HCT116 (cell line): Measurements from ENCODE around the gene TBPL1. TPM values are rescaled to one million over a fixed set of nuclear protein-coding genes. Genes with fewer than 3 reads are reported as not detected.

Source experiments
- ATAC-seq: fragments of 200-7000 bp; cut with Tn5 transposase; 2 replicates; pipeline ENCODE4 v1.9.1; 2020; ENCODE audit warnings: mild to moderate bottlenecking, moderate library complexity
- BruUV-seq: library from RNA; stranded (reverse); fragments of 400-500 nt; replicated peaks from 2 replicates; lab custom pipeline; 2021; lab: Mats Ljungman, UMichigan
- CTCF ChIA-PET: fragments of 300-600 bp; sonication (Branson Sonifier 250); formaldehyde crosslinking; loops from one replicate; lab custom pipeline; 2021; ENCODE audit warnings: antibody characterized with exemption; lab: Charles Lee
- POLR2A ChIA-PET: fragments of 300-600, 350-600 bp; sonication (Branson Sonifier 250); formaldehyde crosslinking; loops from one replicate; lab custom pipeline; 2021; ENCODE audit warnings: antibody characterized with exemption; lab: Charles Lee
- RAD21 ChIA-PET, 2 experiments: fragments of 300-600 bp; sonication (Branson Sonifier 250); formaldehyde crosslinking; loops; one replicate each; lab custom pipeline; 2023; ENCODE audit warnings: low total read pairs in 2 of 2; ENCODE audit not compliant: uncharacterized antibody in 2 of 2, unreplicated experiment in 2 of 2, low non-redundant PET in 1 of 2; lab: Charles Lee
- DNase-seq: peaks from one replicate; pipeline ENCODE4 v3.0.0-alpha.2; 2010; ENCODE audit warnings: low read depth, low spot score
- H2AFZ ChIP-seq: fragments of 200-600 bp; shearing (Covaris generic), sonication (generic); 2 replicates; pipeline ENCODE4 v1.6.1; 2017; ENCODE audit warnings: low read depth, mixed run types, mixed read lengths, antibody characterized with exemption, low read length; ENCODE audit not compliant: poor library complexity, severe bottlenecking
- H3K27ac ChIP-seq: 2 replicates; pipeline ENCODE4 v1.5.1; 2012; ENCODE audit warnings: low read depth, low read length
- H3K27me3 ChIP-seq: fragments of 200-600 bp; sonication (generic); 2 replicates; pipeline ENCODE4 v1.6.1; 2016; ENCODE audit warnings: mixed run types, low read length, mixed read lengths; ENCODE audit not compliant: insufficient read depth
- H3K36me3 ChIP-seq, 2 experiments: fragments of 200-500 bp in 1 of 2; fragments of 200-600 bp in 1 of 2; sonication (Bioruptor generic) in 1 of 2; sonication (generic) in 1 of 2; 2 replicates each; pipeline versions ENCODE4 v1.5.1 to v1.6.1; 2014 to 2016; ENCODE audit warnings: low read length in 2 of 2, inconsistent platforms in 1 of 2, mixed read lengths in 1 of 2, mixed run types in 1 of 2; ENCODE audit not compliant: insufficient read depth in 2 of 2, control insufficient read depth in 1 of 2
- H3K4me1 ChIP-seq, 2 experiments: fragments of 200-600 bp in 1 of 2; sonication (generic) in 1 of 2; 2 replicates each; pipeline versions ENCODE4 v1.5.1 to v1.6.1; 2012 to 2017; ENCODE audit warnings: low read length in 2 of 2, inconsistent platforms in 1 of 2, mild to moderate bottlenecking in 1 of 2, mixed read lengths in 1 of 2, mixed run types in 1 of 2, moderate library complexity in 1 of 2; ENCODE audit not compliant: insufficient read depth in 2 of 2, control insufficient read depth in 1 of 2
- H3K4me2 ChIP-seq: fragments of 200-600 bp; sonication (generic); 2 replicates; pipeline ENCODE4 v1.6.1; 2017; ENCODE audit warnings: mixed run types, low read length, mixed read lengths
- H3K4me3 ChIP-seq, 2 experiments: fragments of 200-600 bp in 1 of 2; sonication (generic) in 1 of 2; replicated peaks in 1 of 2; 2 replicates each; pipeline ENCODE4 v1.5.1; 2011 to 2016; ENCODE audit warnings: low read length in 2 of 2, control low read depth in 1 of 2, low read depth in 1 of 2, mild to moderate bottlenecking in 1 of 2, mixed read lengths in 1 of 2, mixed run types in 1 of 2
- H3K79me2 ChIP-seq: fragments of 200-600 bp; sonication (generic); 2 replicates; pipeline ENCODE4 v1.6.1; 2017; ENCODE audit warnings: mild to moderate bottlenecking, mixed run types, low read length, moderate library complexity, mixed read lengths; ENCODE audit not compliant: insufficient read depth
- H3K9ac ChIP-seq: fragments of 200-600 bp; sonication (generic); 2 replicates; pipeline ENCODE4 v1.6.1; 2016; ENCODE audit warnings: low read length, mixed read lengths
- H3K9me2 ChIP-seq: fragments of 200-600 bp; sonication (generic), shearing (Covaris generic); 2 replicates; pipeline ENCODE4 v1.6.1; 2017; ENCODE audit warnings: mixed run types, mild to moderate bottlenecking, moderate library complexity; ENCODE audit not compliant: insufficient read depth
- H3K9me3 ChIP-seq, 2 experiments: fragments of 200-500 bp in 1 of 2; fragments of 200-600 bp in 1 of 2; sonication (Bioruptor generic) in 1 of 2; sonication (generic) in 1 of 2; 2 replicates each; pipeline ENCODE4 v1.6.1; 2014 to 2017; ENCODE audit warnings: low read length in 2 of 2, mixed read lengths in 2 of 2, inconsistent platforms in 1 of 2, low read depth in 1 of 2, mild to moderate bottlenecking in 1 of 2, mixed run types in 1 of 2, moderate library complexity in 1 of 2; ENCODE audit not compliant: control insufficient read depth in 1 of 2, insufficient read depth in 1 of 2
- H4K20me1 ChIP-seq: fragments of 200-600 bp; sonication (generic), shearing (Covaris generic); 2 replicates; pipeline ENCODE4 v1.6.1; 2017; ENCODE audit warnings: mixed run types, mild to moderate bottlenecking, moderate library complexity; ENCODE audit not compliant: insufficient read depth
- CBX3 ChIP-seq: IDR thresholded peaks from 2 replicates; pipeline ENCODE4 v1.6.1; 2012; ENCODE audit warnings: low read depth
- CEBPB ChIP-seq: IDR thresholded peaks from 2 replicates; pipeline ENCODE4 v1.6.1; 2012; ENCODE audit warnings: low read depth
- EGR1 ChIP-seq: IDR thresholded peaks from 2 replicates; pipeline ENCODE4 v1.6.1; 2012; ENCODE audit warnings: low read depth
- EZH2 ChIP-seq: fragments of 200-600 bp; sonication (generic); IDR thresholded peaks from 2 replicates; pipeline ENCODE4 v1.6.1; 2017; ENCODE audit warnings: antibody characterized with exemption, mixed run types
- FOSL1 ChIP-seq: IDR thresholded peaks from 2 replicates; pipeline ENCODE4 v1.6.1; 2012; ENCODE audit warnings: low read depth
- POLR2A ChIP-seq: IDR thresholded peaks from 2 replicates; pipeline ENCODE4 v1.7.0; 2011; ENCODE audit warnings: borderline replicate concordance; ENCODE audit not compliant: insufficient read depth, insufficient read length; ENCODE audit errors: extremely low read depth
- POLR2AphosphoS5 ChIP-seq: IDR thresholded peaks from 2 replicates; pipeline ENCODE4 v1.6.1; 2011; ENCODE audit warnings: mild to moderate bottlenecking, low read depth, low read length, moderate library complexity
- YY1 ChIP-seq: IDR thresholded peaks from 2 replicates; pipeline ENCODE4 v1.6.1; 2011; ENCODE audit warnings: low read length, low read depth, moderate library complexity, mild to moderate bottlenecking; ENCODE audit not compliant: insufficient replicate concordance; ENCODE audit errors: extremely low read depth
- ZBTB33 ChIP-seq: IDR thresholded peaks from 2 replicates; pipeline ENCODE4 v1.6.1; 2011; ENCODE audit warnings: mild to moderate bottlenecking, low read length, moderate library complexity; ENCODE audit not compliant: insufficient replicate concordance; ENCODE audit errors: extremely low read depth
- ZFX ChIP-seq: fragments of 450-650 bp; IDR thresholded peaks from 2 replicates; pipeline ENCODE4 v1.6.1; 2017
- intact Hi-C: fragments of 100-400 bp; cut with micrococcal nuclease; formaldehyde crosslinking; loops from 2 replicates; pipeline ENCODE4 v1.10.0; 2022
- total RNA-seq: library from RNA; stranded (reverse); gene quantifications from one replicate; pipeline ENCODE4 v1.2.1, GENCODE V29; 2021; ENCODE audit not compliant: unreplicated experiment
- TF ChIP-seq, protein P1 (sequence below): IDR thresholded peaks from 2 replicates; pipeline ENCODE4 v1.6.1; 2012; ENCODE audit warnings: low read depth
- TF ChIP-seq, protein P2 (sequence below): IDR thresholded peaks from 2 replicates; pipeline ENCODE4 v1.6.1; 2012

TBPL1 gene
- total RNA-seq, 1 experiment from 2014 or later: 34.9 TPM

DNA sequence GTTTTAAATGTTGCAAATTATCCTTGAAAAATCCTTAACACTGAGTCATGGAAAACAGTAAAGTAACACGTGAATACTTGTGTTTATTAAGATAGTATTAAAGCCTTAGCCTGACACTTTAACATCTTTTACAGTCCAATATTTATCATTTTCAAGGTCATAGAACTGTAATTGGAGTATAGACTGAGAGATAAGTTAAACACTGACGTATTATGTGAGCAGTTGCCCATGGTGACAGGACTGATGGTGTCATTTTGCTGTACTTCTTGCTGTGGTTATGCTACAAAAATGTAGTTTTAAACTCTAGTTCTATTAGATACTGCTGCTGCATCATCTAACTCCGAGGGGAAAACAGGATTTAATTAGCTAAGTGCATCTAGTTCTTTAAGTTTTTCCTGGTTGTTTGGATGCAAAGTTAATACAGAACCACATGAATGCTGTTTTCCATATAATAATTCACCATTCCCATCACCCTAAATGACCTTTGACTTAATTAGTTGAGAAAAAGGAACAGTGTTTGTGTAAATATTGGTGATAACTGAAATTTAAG, 61.6 kb downstream of the TBPL1 start:
- H3K9ac ChIP-seq: no peak overlapping the region
- H3K9me2 ChIP-seq: no peaks in the 10 kb centered on the region
- ChIA-PET POLR2A (no interaction called here), CTCF (no interaction called here), RAD21 (no interaction called here)
- DNase-seq (no peak), ATAC-seq (no peak)
- H4K20me1 ChIP-seq: no peaks in the 10 kb centered on the region
- no peak for TF ChIP-seq POLR2A
- no peak for TF ChIP-seq EZH2
- H2AFZ ChIP-seq: no peak overlapping the region
- H3K36me3 ChIP-seq: no peaks in the 10 kb centered on the region
- H3K4me3 ChIP-seq: no peak overlapping the region
- H3K79me2 ChIP-seq: no peaks in the 10 kb centered on the region
- H3K27ac ChIP-seq: no peak overlapping the region
- no peaks in the 10 kb centered on the region for H3K9me3 ChIP-seq
- H3K4me1 ChIP-seq: no peaks in the 10 kb centered on the region
- intact Hi-C loops: no loop called here
- BruUV-seq: no TSS peak
- no peaks in the 10 kb centered on the region for H3K27me3 ChIP-seq
- no peak overlapping the region for H3K4me2 ChIP-seq

DNA sequence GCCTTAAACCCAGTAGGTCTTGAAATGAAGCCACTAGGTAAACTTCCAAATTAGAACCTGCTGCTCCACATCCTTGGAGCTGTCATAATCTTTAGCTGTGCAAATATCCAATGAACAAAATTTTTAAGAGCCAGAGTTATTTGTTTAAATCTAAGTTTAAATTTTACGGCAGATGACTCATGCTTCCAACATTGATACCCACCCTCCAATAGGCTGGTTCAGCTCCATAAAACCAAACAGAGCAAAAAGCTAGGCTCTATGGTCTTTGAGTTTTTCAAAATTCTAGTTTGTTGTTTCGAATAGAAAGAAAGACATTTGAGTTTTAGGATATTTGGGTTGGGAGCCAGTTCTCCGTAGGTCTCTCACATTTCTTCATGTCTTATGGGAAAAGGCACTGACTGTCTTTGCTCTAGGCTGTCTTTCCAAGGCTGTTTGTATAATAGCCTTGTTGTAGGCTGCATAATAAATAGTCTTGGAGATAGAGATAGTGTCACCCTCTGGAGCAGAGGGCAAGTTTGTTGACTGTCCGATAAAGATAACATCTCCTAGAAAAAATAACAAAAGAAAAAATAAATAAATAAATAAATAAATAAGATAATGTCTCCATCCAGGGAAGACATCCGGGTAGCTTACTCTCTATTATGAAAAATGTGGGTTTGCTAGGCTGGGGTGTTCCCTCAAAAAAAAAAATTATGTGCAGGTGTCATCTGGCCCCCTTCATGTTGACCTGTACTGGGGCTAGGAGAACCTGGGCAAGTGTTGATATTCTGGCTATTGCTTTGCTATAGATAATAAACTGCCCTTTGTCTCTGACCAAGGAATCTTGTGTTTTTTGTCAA, 62.9 kb downstream of the TBPL1 start:
- DNase-seq (no peak), ATAC-seq (no peak)
- H3K4me1 ChIP-seq: no peaks in the 10 kb centered on the region
- no peaks in the 10 kb centered on the region for H3K36me3 ChIP-seq
- no TSS peak for BruUV-seq
- CTCF ChIA-PET: no interaction called here
- no peak overlapping the region for H3K27ac ChIP-seq
- no peak overlapping the region for H3K4me2 ChIP-seq
- intact Hi-C loops: no loop called here
- H3K9ac ChIP-seq: no peak overlapping the region
- no peak overlapping the region for H3K4me3 ChIP-seq
- no peaks in the 10 kb centered on the region for H4K20me1 ChIP-seq
- RAD21 ChIA-PET: no interaction called here
- no peaks in the 10 kb centered on the region for H3K9me3 ChIP-seq
- H2AFZ ChIP-seq: no peak overlapping the region
- no peaks in the 10 kb centered on the region for H3K9me2 ChIP-seq
- POLR2A ChIA-PET: no interaction called here
- no peaks in the 10 kb centered on the region for H3K27me3 ChIP-seq
- no peaks in the 10 kb centered on the region for H3K79me2 ChIP-seq
- TF ChIP-seq FOSL1 (no peak), POLR2AphosphoS5 (no peak), EZH2 (no peak), EGR1 (no peak), POLR2A (no peak), CBX3 (no peak), YY1 (no peak), ZFX (no peak), ZBTB33 (no peak), CEBPB (no peak)
- TF ChIP-seq, protein P1, sequence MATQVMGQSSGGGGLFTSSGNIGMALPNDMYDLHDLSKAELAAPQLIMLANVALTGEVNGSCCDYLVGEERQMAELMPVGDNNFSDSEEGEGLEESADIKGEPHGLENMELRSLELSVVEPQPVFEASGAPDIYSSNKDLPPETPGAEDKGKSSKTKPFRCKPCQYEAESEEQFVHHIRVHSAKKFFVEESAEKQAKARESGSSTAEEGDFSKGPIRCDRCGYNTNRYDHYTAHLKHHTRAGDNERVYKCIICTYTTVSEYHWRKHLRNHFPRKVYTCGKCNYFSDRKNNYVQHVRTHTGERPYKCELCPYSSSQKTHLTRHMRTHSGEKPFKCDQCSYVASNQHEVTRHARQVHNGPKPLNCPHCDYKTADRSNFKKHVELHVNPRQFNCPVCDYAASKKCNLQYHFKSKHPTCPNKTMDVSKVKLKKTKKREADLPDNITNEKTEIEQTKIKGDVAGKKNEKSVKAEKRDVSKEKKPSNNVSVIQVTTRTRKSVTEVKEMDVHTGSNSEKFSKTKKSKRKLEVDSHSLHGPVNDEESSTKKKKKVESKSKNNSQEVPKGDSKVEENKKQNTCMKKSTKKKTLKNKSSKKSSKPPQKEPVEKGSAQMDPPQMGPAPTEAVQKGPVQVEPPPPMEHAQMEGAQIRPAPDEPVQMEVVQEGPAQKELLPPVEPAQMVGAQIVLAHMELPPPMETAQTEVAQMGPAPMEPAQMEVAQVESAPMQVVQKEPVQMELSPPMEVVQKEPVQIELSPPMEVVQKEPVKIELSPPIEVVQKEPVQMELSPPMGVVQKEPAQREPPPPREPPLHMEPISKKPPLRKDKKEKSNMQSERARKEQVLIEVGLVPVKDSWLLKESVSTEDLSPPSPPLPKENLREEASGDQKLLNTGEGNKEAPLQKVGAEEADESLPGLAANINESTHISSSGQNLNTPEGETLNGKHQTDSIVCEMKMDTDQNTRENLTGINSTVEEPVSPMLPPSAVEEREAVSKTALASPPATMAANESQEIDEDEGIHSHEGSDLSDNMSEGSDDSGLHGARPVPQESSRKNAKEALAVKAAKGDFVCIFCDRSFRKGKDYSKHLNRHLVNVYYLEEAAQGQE: no peak
- TF ChIP-seq, protein P2, sequence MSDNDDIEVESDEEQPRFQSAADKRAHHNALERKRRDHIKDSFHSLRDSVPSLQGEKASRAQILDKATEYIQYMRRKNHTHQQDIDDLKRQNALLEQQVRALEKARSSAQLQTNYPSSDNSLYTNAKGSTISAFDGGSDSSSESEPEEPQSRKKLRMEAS: no peak
